Endodermal cell (in vitro differentiated cells): ENCODE results near the gene PRKCE. TPM values are rescaled to one million over a fixed set of nuclear protein-coding genes. Genes with fewer than 3 reads are reported as not detected.
A peak's percentile ranks its signal among the peaks of the same experiment; 100 is the strongest.

Experiments used
- DNase-seq: peaks from one replicate; pipeline ENCODE4 v3.0.0-alpha.2; 2017
- H3K27ac ChIP-seq: 2 replicates; pipeline ENCODE4 v1.5.1; 2013; ENCODE audit warnings: mild to moderate bottlenecking, low read depth, low read length, moderate library complexity
- H3K27me3 ChIP-seq: 2 replicates; pipeline ENCODE4 v1.6.1; 2013; ENCODE audit warnings: mild to moderate bottlenecking, low read length, moderate library complexity; ENCODE audit not compliant: insufficient read depth, control insufficient read depth, poor library complexity, severe bottlenecking
- H3K36me3 ChIP-seq: 2 replicates; pipeline ENCODE4 v1.7.0; 2013; ENCODE audit warnings: mild to moderate bottlenecking, low read length, moderate library complexity; ENCODE audit not compliant: control insufficient read depth, insufficient read depth
- H3K4me1 ChIP-seq: one replicate; pipeline ENCODE4 v1.7.0; 2013; ENCODE audit warnings: low read length; ENCODE audit not compliant: control insufficient read depth, insufficient read depth
- H3K4me3 ChIP-seq: 2 replicates; pipeline ENCODE4 v1.5.1; 2013; ENCODE audit warnings: mild to moderate bottlenecking, low read length, moderate library complexity
- H3K9ac ChIP-seq: 2 replicates; pipeline ENCODE4 v1.6.1; 2013; ENCODE audit warnings: mild to moderate bottlenecking, low read length, moderate library complexity; ENCODE audit not compliant: poor library complexity, severe bottlenecking; ENCODE audit errors: extremely low read depth
- H3K9me3 ChIP-seq: 2 replicates; pipeline ENCODE4 v1.6.1; 2013; ENCODE audit warnings: mild to moderate bottlenecking, low read length, moderate library complexity; ENCODE audit not compliant: control insufficient read depth
- H3K27ac Mint-ChIP-seq: 2 replicates; pipeline ENCODE4 v1.8.0; 2020; ENCODE audit warnings: mixed read lengths
- H3K27me3 Mint-ChIP-seq: 2 replicates; pipeline ENCODE4 v1.8.0; 2021; ENCODE audit warnings: mild to moderate bottlenecking, mixed read lengths; ENCODE audit not compliant: insufficient read depth
- H3K36me3 Mint-ChIP-seq: 2 replicates; pipeline ENCODE4 v1.8.0; 2020; ENCODE audit warnings: low read depth, mixed read lengths
- H3K4me1 Mint-ChIP-seq: 2 replicates; pipeline ENCODE4 v1.8.0; 2020; ENCODE audit warnings: mixed read lengths
- H3K4me3 Mint-ChIP-seq: 2 replicates; pipeline ENCODE4 v1.8.0; 2020; ENCODE audit warnings: mild to moderate bottlenecking, moderate library complexity, mixed read lengths
- H3K9me3 Mint-ChIP-seq: 2 replicates; pipeline ENCODE4 v1.8.0; 2020; ENCODE audit warnings: mild to moderate bottlenecking, mixed read lengths
- WGBS, 2 experiments: methylation state at CpG; one replicate each; pipeline versions ENCODE4 v1.1.5 to v1.1.7; 2013; ENCODE audit warnings: missing lambda C conversion rate in 2 of 2, mixed read lengths in 1 of 2; ENCODE audit not compliant: insufficient coverage in 1 of 2, insufficient read length in 1 of 2; 5-methylcytosine and 5-hydroxymethylcytosine counted together
- total RNA-seq, 2 donors: library from RNA; stranded (reverse); fragmentation: NEBNext Ultra II Directional in 1 of 2; extraction: Animal tissue kit (Norgen Biotek cat#: 25700) in 1 of 2; gene quantifications; 2 replicates in 1 of 2; 3 replicates in 1 of 2; pipeline ENCODE4 v1.2.1, GENCODE V29; 2021
- TF ChIP-seq, protein P1 (sequence below): fragments of 200-600 bp; sonication (generic); conservative IDR thresholded peaks from 2 replicates; pipeline ENCODE4 v1.5.0; 2021; ENCODE audit warnings: antibody characterized with exemption, mild to moderate bottlenecking

PRKCE gene
- total RNA-seq, 2 donors from 2014 or later: 1.4 to 1.7 TPM

DNA sequence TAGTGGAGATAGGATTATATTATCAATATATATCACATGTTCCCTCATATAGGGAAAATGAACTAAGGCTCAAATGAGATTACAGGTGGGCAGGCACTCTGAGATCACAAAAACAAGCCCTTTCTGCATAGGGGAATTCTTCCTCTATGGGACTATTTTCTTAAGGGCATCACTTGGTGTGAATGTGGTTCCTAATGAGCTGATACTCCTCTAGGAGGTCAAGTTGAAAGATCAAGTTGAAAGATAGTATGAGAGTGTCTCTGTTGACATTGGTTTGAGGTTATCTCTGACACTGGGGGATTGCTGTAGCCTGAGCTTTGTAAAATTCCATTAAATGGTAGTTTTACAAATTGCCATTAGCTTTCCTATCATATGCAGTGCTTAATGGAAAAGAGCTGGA lies 270.4 kb downstream of the PRKCE start:
- TF ChIP-seq, protein P1, sequence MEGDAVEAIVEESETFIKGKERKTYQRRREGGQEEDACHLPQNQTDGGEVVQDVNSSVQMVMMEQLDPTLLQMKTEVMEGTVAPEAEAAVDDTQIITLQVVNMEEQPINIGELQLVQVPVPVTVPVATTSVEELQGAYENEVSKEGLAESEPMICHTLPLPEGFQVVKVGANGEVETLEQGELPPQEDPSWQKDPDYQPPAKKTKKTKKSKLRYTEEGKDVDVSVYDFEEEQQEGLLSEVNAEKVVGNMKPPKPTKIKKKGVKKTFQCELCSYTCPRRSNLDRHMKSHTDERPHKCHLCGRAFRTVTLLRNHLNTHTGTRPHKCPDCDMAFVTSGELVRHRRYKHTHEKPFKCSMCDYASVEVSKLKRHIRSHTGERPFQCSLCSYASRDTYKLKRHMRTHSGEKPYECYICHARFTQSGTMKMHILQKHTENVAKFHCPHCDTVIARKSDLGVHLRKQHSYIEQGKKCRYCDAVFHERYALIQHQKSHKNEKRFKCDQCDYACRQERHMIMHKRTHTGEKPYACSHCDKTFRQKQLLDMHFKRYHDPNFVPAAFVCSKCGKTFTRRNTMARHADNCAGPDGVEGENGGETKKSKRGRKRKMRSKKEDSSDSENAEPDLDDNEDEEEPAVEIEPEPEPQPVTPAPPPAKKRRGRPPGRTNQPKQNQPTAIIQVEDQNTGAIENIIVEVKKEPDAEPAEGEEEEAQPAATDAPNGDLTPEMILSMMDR: no peak
- H3K4me1 Mint-ChIP-seq: no peaks in the 10 kb centered on the region
- H3K9me3 Mint-ChIP-seq: peaks cover 6% of the 10 kb centered on the region

DNA sequence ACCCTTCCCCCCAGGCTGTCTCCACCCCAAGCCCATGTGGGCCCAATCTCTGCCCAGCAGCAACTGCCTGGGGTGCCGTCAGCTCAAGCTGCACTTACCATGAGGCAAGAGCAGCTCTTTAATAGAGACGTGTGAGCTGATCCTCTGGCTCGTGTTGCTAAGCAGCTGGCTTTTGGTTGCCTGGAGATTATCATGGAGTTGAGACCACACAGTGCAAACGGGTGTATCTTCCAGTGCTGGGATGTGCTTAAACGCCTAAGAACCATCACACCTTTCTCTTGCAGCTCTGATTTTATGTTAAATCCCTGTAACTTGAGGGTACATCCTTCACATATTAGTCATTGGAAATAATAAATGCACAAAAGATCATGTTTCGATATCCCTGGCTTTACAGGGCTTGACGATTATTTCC lies 271.1 kb downstream of the PRKCE start:
- 52 to 70% methylated on average over 4 to 7 of the region's 7 CpGs for WGBS, 2 experiments
- Histone ChIP-seq H3K4me1 (no peaks in the 10 kb centered on the region), H3K4me3 (no peak overlapping the region), H3K27ac (no peak overlapping the region), H3K9ac (no peak overlapping the region), H3K36me3 (no peaks in the 10 kb centered on the region), H3K27me3 (peaks cover 22% of the 10 kb centered on the region), H3K9me3 (no peaks in the 10 kb centered on the region)
- H3K4me1 Mint-ChIP-seq: no peaks in the 10 kb centered on the region
- peak; percentile 57 for DNase-seq
- no peaks in the 10 kb centered on the region for H3K36me3 Mint-ChIP-seq
- no peak overlapping the region for H3K27ac Mint-ChIP-seq
- H3K27me3 Mint-ChIP-seq: peaks cover 42% of the 10 kb centered on the region
- no peak overlapping the region for H3K4me3 Mint-ChIP-seq
- TF ChIP-seq, protein P1: no peak
- peaks cover 2% of the 10 kb centered on the region for H3K9me3 Mint-ChIP-seq

More for the DNA sequence above, 270.4 kb downstream of the PRKCE start:
- H3K9me3 ChIP-seq: no peaks in the 10 kb centered on the region
- H3K9ac ChIP-seq: no peak overlapping the region
- no peak overlapping the region for H3K27ac ChIP-seq
- H3K36me3 Mint-ChIP-seq: no peaks in the 10 kb centered on the region
- peaks cover 46% of the 10 kb centered on the region for H3K27me3 Mint-ChIP-seq
- H3K4me3 ChIP-seq: no peak overlapping the region
- DNase-seq: no peak
- no peak overlapping the region for H3K4me3 Mint-ChIP-seq
- H3K4me1 ChIP-seq: no peaks in the 10 kb centered on the region
- H3K27me3 ChIP-seq: peaks cover 22% of the 10 kb centered on the region
- no peak overlapping the region for H3K27ac Mint-ChIP-seq
- no peaks in the 10 kb centered on the region for H3K36me3 ChIP-seq

GRCh38 chr2:45923701-45924100 lies 272.2 kb downstream of the PRKCE start:
- no peaks in the 10 kb centered on the region for H3K4me1 ChIP-seq
- H3K4me3 ChIP-seq: no peak overlapping the region
- H3K36me3 ChIP-seq: no peaks in the 10 kb centered on the region
- TF ChIP-seq, protein P1: no peak
- Mint-ChIP-seq H3K27ac (no peak overlapping the region), H3K9me3 (no peaks in the 10 kb centered on the region), H3K36me3 (no peaks in the 10 kb centered on the region), H3K27me3 (peaks cover 36% of the 10 kb centered on the region), H3K4me1 (no peaks in the 10 kb centered on the region), H3K4me3 (no peak overlapping the region)
- WGBS, 2 experiments: 72 to 86% methylated on average over 3 of the region's 3 CpGs
- no peak for DNase-seq
- no peak overlapping the region for H3K27ac ChIP-seq
- H3K9ac ChIP-seq: no peak overlapping the region
- no peaks in the 10 kb centered on the region for H3K9me3 ChIP-seq
- peaks cover 22% of the 10 kb centered on the region for H3K27me3 ChIP-seq
